Caco-2 (cell line): ENCODE results near the gene CADPS2. TPM values are rescaled to one million over a fixed set of nuclear protein-coding genes. Genes with fewer than 3 reads are reported as not detected.

Source experiments
- BruUV-seq: library from RNA; stranded (reverse); fragments of 400-500 nt; replicated peaks from 2 replicates; lab custom pipeline; 2021; lab: Mats Ljungman, UMichigan
- CTCF ChIA-PET: fragments of 300-600 bp; sonication (Branson Sonifier 250); formaldehyde crosslinking; loops from one replicate; lab custom pipeline; 2022; ENCODE audit warnings: antibody characterized with exemption; lab: Charles Lee
- POLR2A ChIA-PET: fragments of 300-600 bp; sonication (Branson Sonifier 250); formaldehyde crosslinking; loops from one replicate; lab custom pipeline; 2022; ENCODE audit warnings: antibody characterized with exemption; lab: Charles Lee
- DNase-seq, 2 experiments: peaks; one replicate each; pipeline versions ENCODE4 v3.0.0 to v3.0.0-alpha.2; 2020 to 2022
- H3K27me3 ChIP-seq: replicated peaks from 2 replicates; pipeline ENCODE4 v1.6.0; 2011; ENCODE audit warnings: low read length; ENCODE audit not compliant: control insufficient read depth, insufficient read depth
- H3K36me3 ChIP-seq: 2 replicates; pipeline ENCODE4 v1.5.1; 2011; ENCODE audit warnings: low read length; ENCODE audit not compliant: control insufficient read depth, insufficient read depth
- H3K4me1 ChIP-seq: fragments of 250-450 bp; sonication (Bioruptor Pico); 2 replicates; pipeline ENCODE4 v1.5.1; 2020; ENCODE audit warnings: mild to moderate bottlenecking
- H3K4me3 ChIP-seq: 2 replicates; pipeline ENCODE4 v1.5.1; 2011; ENCODE audit warnings: low read depth, mild to moderate bottlenecking, control low read depth, low read length
- H3K9me3 ChIP-seq: fragments of 250-450 bp; sonication (Bioruptor Pico); 2 replicates; pipeline ENCODE4 v1.5.1; 2020; ENCODE audit warnings: mild to moderate bottlenecking, moderate library complexity
- H3K27ac Mint-ChIP-seq: one replicate; pipeline ENCODE4 v1.8.0; 2022; ENCODE audit warnings: mixed read lengths; ENCODE audit not compliant: unreplicated experiment
- H3K27me3 Mint-ChIP-seq: one replicate; pipeline ENCODE4 v1.8.0; 2022; ENCODE audit warnings: mixed read lengths; ENCODE audit not compliant: insufficient read depth, unreplicated experiment
- H3K36me3 Mint-ChIP-seq: one replicate; pipeline ENCODE4 v1.8.0; 2022; ENCODE audit warnings: mild to moderate bottlenecking, mixed read lengths; ENCODE audit not compliant: insufficient read depth, unreplicated experiment
- H3K4me1 Mint-ChIP-seq: one replicate; pipeline ENCODE4 v1.8.0; 2022; ENCODE audit warnings: low read depth, mixed read lengths; ENCODE audit not compliant: unreplicated experiment
- H3K4me3 Mint-ChIP-seq: one replicate; pipeline ENCODE4 v1.8.0; 2022; ENCODE audit warnings: mild to moderate bottlenecking, moderate library complexity, mixed read lengths; ENCODE audit not compliant: unreplicated experiment
- H3K9me3 Mint-ChIP-seq: one replicate; pipeline ENCODE4 v1.8.0; 2022; ENCODE audit warnings: mixed read lengths; ENCODE audit not compliant: unreplicated experiment
- intact Hi-C: fragments of 100-400 bp; cut with micrococcal nuclease; formaldehyde crosslinking; loops from one replicate; pipeline ENCODE4 v1.10.0; 2022; ENCODE audit not compliant: unreplicated experiment
- total RNA-seq: library from RNA; stranded (reverse); gene quantifications from 2 replicates; pipeline ENCODE4 v1.2.3, GENCODE V29; 2022
- TF ChIP-seq, protein P1 (sequence below), 2 experiments: fragments of 200-600 bp in 1 of 2; IDR thresholded peaks; 1 replicate in 1 of 2; 2 replicates in 1 of 2; pipeline versions ENCODE4 v1.5.1 to v1.8.0; 2011 to 2022; ENCODE audit warnings: antibody characterized with exemption in 1 of 2, control low read depth in 1 of 2, inconsistent platforms in 1 of 2, low read depth in 1 of 2, low read length in 1 of 2, mild to moderate bottlenecking in 1 of 2, moderate library complexity in 1 of 2; ENCODE audit not compliant: insufficient read depth in 1 of 2, severe bottlenecking in 1 of 2, unreplicated experiment in 1 of 2

Gene CADPS2
- total RNA-seq, 1 experiment from 2014 or later = 2.7 TPM

DNA sequence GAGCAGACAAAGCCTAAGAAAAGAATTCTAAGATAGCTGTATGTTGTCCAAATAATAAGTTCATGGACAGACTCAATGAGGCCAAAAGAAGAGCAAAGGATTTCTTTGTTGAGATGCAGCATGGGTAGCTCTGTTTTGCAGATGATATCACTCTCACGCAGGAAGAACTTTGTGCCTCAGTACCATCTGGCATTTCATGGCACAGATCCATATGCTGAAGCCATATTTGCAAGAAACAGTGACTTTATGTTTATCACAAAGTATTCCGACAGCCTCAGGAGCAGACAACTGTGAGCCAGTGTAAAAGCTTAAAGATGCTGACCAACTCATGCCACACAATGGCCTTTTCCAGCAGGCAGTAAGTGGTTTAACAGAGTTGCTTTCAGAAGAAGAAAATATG is 138.1 kb downstream of the CADPS2 start:
- no peaks in the 10 kb centered on the region for H3K27me3 ChIP-seq
- no peak overlapping the region for H3K4me3 ChIP-seq
- no peaks in the 10 kb centered on the region for H3K27me3 Mint-ChIP-seq
- peaks cover 13% of the 10 kb centered on the region for H3K4me1 Mint-ChIP-seq
- ChIA-PET CTCF (no interaction called here), POLR2A (no interaction called here)
- BruUV-seq = no TSS peak
- intact Hi-C loops = no loop called here
- H3K9me3 Mint-ChIP-seq = no peaks in the 10 kb centered on the region
- H3K27ac Mint-ChIP-seq = no peak overlapping the region
- no peaks in the 10 kb centered on the region for H3K36me3 ChIP-seq
- no peak for DNase-seq
- H3K36me3 Mint-ChIP-seq = no peaks in the 10 kb centered on the region
- H3K9me3 ChIP-seq = no peaks in the 10 kb centered on the region
- peaks cover 9% of the 10 kb centered on the region for H3K4me1 ChIP-seq
- TF ChIP-seq, protein P1, sequence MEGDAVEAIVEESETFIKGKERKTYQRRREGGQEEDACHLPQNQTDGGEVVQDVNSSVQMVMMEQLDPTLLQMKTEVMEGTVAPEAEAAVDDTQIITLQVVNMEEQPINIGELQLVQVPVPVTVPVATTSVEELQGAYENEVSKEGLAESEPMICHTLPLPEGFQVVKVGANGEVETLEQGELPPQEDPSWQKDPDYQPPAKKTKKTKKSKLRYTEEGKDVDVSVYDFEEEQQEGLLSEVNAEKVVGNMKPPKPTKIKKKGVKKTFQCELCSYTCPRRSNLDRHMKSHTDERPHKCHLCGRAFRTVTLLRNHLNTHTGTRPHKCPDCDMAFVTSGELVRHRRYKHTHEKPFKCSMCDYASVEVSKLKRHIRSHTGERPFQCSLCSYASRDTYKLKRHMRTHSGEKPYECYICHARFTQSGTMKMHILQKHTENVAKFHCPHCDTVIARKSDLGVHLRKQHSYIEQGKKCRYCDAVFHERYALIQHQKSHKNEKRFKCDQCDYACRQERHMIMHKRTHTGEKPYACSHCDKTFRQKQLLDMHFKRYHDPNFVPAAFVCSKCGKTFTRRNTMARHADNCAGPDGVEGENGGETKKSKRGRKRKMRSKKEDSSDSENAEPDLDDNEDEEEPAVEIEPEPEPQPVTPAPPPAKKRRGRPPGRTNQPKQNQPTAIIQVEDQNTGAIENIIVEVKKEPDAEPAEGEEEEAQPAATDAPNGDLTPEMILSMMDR (IDR thresholded peaks at IDR 0.05; ENCODE audit: insufficient read depth in 1 of 2, low read depth in 1 of 2, low read length in 1 of 2, severe bottlenecking in 1 of 2, unreplicated experiment in 1 of 2) = no peak
- H3K4me3 Mint-ChIP-seq = no peak overlapping the region

DNA sequence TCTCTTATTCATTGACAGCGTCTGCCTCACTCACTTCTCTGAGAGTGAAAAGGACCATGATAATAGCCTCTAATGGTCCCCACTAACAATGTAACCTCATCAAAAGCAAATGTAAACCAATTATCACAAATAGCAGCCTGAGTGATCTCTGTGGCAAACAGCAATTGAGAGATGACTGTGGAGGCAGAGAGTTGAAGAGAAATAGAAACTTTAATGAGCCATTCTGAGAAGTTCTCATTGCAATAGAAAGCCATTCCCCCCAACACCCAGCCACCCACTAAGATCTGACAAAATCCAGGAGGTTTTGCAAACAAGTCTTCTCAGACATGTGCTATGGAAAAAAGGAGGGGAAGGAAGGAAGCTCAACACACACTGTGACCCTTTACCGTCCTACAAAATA is 139.3 kb downstream of the CADPS2 start:
- no peak overlapping the region for H3K4me3 ChIP-seq
- no peaks in the 10 kb centered on the region for H3K4me1 ChIP-seq
- CTCF ChIA-PET = no interaction called here
- no TSS peak for BruUV-seq
- POLR2A ChIA-PET = no interaction called here
- Mint-ChIP-seq H3K4me1 (peaks cover 5% of the 10 kb centered on the region), H3K36me3 (no peaks in the 10 kb centered on the region), H3K9me3 (no peaks in the 10 kb centered on the region), H3K4me3 (no peak overlapping the region), H3K27me3 (no peaks in the 10 kb centered on the region), H3K27ac (no peak overlapping the region)
- H3K9me3 ChIP-seq = no peaks in the 10 kb centered on the region
- no peaks in the 10 kb centered on the region for H3K36me3 ChIP-seq
- TF ChIP-seq, protein P1 (IDR thresholded peaks at IDR 0.05; ENCODE audit: insufficient read depth in 1 of 2, low read depth in 1 of 2, low read length in 1 of 2, severe bottlenecking in 1 of 2, unreplicated experiment in 1 of 2) = no peak
- no peaks in the 10 kb centered on the region for H3K27me3 ChIP-seq
- intact Hi-C loops = no loop called here
- DNase-seq = no peak

DNA sequence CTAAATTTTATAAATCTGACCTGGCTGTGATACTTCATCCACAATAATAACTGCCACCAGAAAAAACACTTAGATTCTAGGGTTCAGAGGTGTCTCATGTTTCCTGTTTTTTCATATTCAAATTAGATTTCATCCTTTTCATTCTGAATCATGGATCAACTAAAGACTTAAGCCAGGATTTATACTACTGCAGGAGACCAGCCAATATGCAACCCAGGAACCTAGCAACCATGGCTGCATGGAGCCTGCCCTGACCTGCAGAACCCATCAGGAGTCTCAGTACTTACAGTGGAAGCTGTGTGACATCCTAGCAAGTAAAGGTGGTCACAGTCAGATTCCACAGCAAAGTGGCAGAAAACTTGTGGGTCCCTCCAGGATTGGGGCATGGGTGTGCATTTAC is 143.0 kb downstream of the CADPS2 start:
- H3K9me3 ChIP-seq = no peaks in the 10 kb centered on the region; the same call in 1 of the 2 replicates
- no peaks in the 10 kb centered on the region for H3K27me3 ChIP-seq
- H3K4me3 Mint-ChIP-seq = no peak overlapping the region
- H3K4me3 ChIP-seq = no peak overlapping the region
- BruUV-seq = no TSS peak
- H3K36me3 Mint-ChIP-seq = no peaks in the 10 kb centered on the region
- no peak overlapping the region for H3K27ac Mint-ChIP-seq
- H3K9me3 Mint-ChIP-seq = no peaks in the 10 kb centered on the region
- ChIA-PET POLR2A (no interaction called here), CTCF (no interaction called here)
- no peaks in the 10 kb centered on the region for H3K4me1 ChIP-seq
- H3K27me3 Mint-ChIP-seq = no peaks in the 10 kb centered on the region
- TF ChIP-seq, protein P1 (IDR thresholded peaks at IDR 0.05; ENCODE audit: insufficient read depth in 1 of 2, low read depth in 1 of 2, low read length in 1 of 2, severe bottlenecking in 1 of 2, unreplicated experiment in 1 of 2) = no peak
- no peaks in the 10 kb centered on the region for H3K36me3 ChIP-seq
- H3K4me1 Mint-ChIP-seq = no peaks in the 10 kb centered on the region
- intact Hi-C loops = no loop called here
- no peak for DNase-seq
